ENCODE results near the gene HS2ST1.

DNA sequence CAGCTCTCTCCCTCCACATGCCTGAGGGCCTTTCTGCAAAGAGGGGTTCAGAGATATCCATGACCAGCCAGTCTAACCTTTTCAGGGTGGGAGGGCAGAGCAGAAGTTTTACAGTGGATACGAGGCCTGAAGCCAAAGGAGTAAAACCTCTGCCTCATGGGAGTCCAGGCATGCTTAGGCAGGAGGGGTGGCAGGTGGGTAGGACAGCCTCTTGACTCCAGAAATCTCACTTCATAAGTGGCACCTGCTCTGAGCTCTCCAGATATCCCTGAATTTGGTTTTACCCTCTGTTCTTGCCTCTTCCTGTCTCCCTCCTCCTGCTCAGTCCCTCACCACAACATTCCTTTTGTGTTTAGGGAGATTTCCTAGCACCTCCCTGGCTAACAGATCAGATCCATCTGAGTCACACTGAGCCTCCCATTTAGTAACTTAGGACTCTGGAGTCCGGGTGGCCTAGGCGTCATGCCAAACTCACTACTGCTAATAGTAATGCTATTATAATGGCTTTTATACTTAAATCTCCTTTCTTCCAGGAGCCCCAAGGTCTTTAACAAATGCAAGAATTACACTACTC, 201.0 kb downstream of the HS2ST1 start:
- TF ChIP-seq YY1 (IDR thresholded peaks at IDR 0.05; ENCODE audit: extremely low read depth, insufficient replicate concordance, low read depth, low read length) (no peak), POLR2A (IDR thresholded peaks at IDR 0.05; ENCODE audit: borderline replicate concordance, extremely low read depth, insufficient read depth, insufficient read length) (no peak), POLR2AphosphoS5 (IDR thresholded peaks at IDR 0.05; ENCODE audit: low read depth, low read length) (no peak)
- TF ChIP-seq, protein P1, sequence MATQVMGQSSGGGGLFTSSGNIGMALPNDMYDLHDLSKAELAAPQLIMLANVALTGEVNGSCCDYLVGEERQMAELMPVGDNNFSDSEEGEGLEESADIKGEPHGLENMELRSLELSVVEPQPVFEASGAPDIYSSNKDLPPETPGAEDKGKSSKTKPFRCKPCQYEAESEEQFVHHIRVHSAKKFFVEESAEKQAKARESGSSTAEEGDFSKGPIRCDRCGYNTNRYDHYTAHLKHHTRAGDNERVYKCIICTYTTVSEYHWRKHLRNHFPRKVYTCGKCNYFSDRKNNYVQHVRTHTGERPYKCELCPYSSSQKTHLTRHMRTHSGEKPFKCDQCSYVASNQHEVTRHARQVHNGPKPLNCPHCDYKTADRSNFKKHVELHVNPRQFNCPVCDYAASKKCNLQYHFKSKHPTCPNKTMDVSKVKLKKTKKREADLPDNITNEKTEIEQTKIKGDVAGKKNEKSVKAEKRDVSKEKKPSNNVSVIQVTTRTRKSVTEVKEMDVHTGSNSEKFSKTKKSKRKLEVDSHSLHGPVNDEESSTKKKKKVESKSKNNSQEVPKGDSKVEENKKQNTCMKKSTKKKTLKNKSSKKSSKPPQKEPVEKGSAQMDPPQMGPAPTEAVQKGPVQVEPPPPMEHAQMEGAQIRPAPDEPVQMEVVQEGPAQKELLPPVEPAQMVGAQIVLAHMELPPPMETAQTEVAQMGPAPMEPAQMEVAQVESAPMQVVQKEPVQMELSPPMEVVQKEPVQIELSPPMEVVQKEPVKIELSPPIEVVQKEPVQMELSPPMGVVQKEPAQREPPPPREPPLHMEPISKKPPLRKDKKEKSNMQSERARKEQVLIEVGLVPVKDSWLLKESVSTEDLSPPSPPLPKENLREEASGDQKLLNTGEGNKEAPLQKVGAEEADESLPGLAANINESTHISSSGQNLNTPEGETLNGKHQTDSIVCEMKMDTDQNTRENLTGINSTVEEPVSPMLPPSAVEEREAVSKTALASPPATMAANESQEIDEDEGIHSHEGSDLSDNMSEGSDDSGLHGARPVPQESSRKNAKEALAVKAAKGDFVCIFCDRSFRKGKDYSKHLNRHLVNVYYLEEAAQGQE (IDR thresholded peaks at IDR 0.05; ENCODE audit: low read depth), result no peak
- TF ChIP-seq, protein P2, sequence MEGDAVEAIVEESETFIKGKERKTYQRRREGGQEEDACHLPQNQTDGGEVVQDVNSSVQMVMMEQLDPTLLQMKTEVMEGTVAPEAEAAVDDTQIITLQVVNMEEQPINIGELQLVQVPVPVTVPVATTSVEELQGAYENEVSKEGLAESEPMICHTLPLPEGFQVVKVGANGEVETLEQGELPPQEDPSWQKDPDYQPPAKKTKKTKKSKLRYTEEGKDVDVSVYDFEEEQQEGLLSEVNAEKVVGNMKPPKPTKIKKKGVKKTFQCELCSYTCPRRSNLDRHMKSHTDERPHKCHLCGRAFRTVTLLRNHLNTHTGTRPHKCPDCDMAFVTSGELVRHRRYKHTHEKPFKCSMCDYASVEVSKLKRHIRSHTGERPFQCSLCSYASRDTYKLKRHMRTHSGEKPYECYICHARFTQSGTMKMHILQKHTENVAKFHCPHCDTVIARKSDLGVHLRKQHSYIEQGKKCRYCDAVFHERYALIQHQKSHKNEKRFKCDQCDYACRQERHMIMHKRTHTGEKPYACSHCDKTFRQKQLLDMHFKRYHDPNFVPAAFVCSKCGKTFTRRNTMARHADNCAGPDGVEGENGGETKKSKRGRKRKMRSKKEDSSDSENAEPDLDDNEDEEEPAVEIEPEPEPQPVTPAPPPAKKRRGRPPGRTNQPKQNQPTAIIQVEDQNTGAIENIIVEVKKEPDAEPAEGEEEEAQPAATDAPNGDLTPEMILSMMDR (IDR thresholded peaks at IDR 0.05 in 2 of 3, conservative IDR thresholded peaks at IDR 0.05 in 1 of 3; ENCODE audit: borderline replicate concordance in 1 of 3, insufficient read depth in 1 of 3, low read depth in 2 of 3, low read length in 2 of 3), result no peak

All from HCT116 (cell line).